SK-N-SH (cell line): ENCODE measurements around the gene ANKRD12. TPM values are rescaled to one million over a fixed set of nuclear protein-coding genes. Genes with fewer than 3 reads are reported as not detected.

Experiments used
- CTCF ChIA-PET: fragments of 300-600, 350-600 bp; formaldehyde crosslinking; extraction: SDS; loops from one replicate; lab custom pipeline; 2021; lab: Yijun Ruan, JAX
- POLR2A ChIA-PET: fragments of 350-600 bp; sonication (Branson Sonifier 250); formaldehyde crosslinking; extraction: SDS; loops from one replicate; lab custom pipeline; 2020; ENCODE audit warnings: antibody characterized with exemption, inconsistent platforms; lab: Yijun Ruan, JAX
- DNase-seq: peaks from one replicate; pipeline ENCODE4 v3.0.0; 2012
- H2AFZ ChIP-seq: fragments of 200-600 bp; sonication (generic); 2 replicates; pipeline ENCODE4 v1.8.1; 2016; ENCODE audit warnings: antibody characterized with exemption, mild to moderate bottlenecking, low read depth
- H3F3A ChIP-seq: fragments of 200-600 bp; sonication (generic); replicated peaks from 2 replicates; pipeline ENCODE3; 2016; ENCODE audit warnings: antibody characterized with exemption, mild to moderate bottlenecking; ENCODE audit not compliant: insufficient read depth
- H3K27ac ChIP-seq, 2 experiments: fragments of 200-500 bp in 1 of 2; fragments of 200-600 bp in 1 of 2; sonication (Bioruptor generic) in 1 of 2; sonication (generic), shearing (Covaris generic) in 1 of 2; 2 replicates each; pipeline versions ENCODE4 v1.5.1 to v1.6.1; 2014 to 2016; ENCODE audit warnings: low read depth in 2 of 2, inconsistent platforms in 1 of 2, low read length in 1 of 2, mild to moderate bottlenecking in 1 of 2, mixed read lengths in 1 of 2
- H3K27me3 ChIP-seq: fragments of 200-600 bp; sonication (generic), shearing (Covaris generic); 2 replicates; pipeline ENCODE4 v1.6.1; 2016; ENCODE audit warnings: mixed run types; ENCODE audit not compliant: insufficient read depth
- H3K36me3 ChIP-seq, 2 experiments: fragments of 200-500 bp in 1 of 2; fragments of 200-600 bp in 1 of 2; sonication (Bioruptor generic) in 1 of 2; sonication (generic) in 1 of 2; replicated peaks in 1 of 2; 2 replicates each; pipeline versions ENCODE3 to v1.5.1; 2014 to 2016; ENCODE audit warnings: low read length in 1 of 2, mild to moderate bottlenecking in 1 of 2; ENCODE audit not compliant: insufficient read depth in 2 of 2, control insufficient read depth in 1 of 2
- H3K4me1 ChIP-seq, 2 experiments: fragments of 200-500 bp in 1 of 2; fragments of 200-600 bp in 1 of 2; sonication (Bioruptor generic) in 1 of 2; sonication (generic), shearing (Covaris generic) in 1 of 2; 2 replicates each; pipeline versions ENCODE4 v1.5.1 to v1.6.1; 2014 to 2016; ENCODE audit warnings: low read depth in 1 of 2, low read length in 1 of 2, mixed run types in 1 of 2; ENCODE audit not compliant: insufficient read depth in 2 of 2, control insufficient read depth in 1 of 2
- H3K4me2 ChIP-seq: fragments of 200-600 bp; sonication (generic), shearing (Covaris generic); 2 replicates; pipeline ENCODE4 v1.6.1; 2017; ENCODE audit warnings: mixed run types
- H3K4me3 ChIP-seq, 2 experiments: fragments of 200-500 bp in 1 of 2; fragments of 200-600 bp in 1 of 2; sonication (Bioruptor generic) in 1 of 2; sonication (generic), shearing (Covaris generic) in 1 of 2; 2 replicates each; pipeline versions ENCODE4 v1.5.1 to v1.8.1; 2014 to 2016; ENCODE audit warnings: low read depth in 2 of 2, inconsistent platforms in 1 of 2, low read length in 1 of 2, mild to moderate bottlenecking in 1 of 2, mixed read lengths in 1 of 2, moderate library complexity in 1 of 2
- H3K79me2 ChIP-seq: fragments of 200-600 bp; sonication (generic); 2 replicates; pipeline ENCODE4 v1.8.1; 2017; ENCODE audit warnings: mild to moderate bottlenecking; ENCODE audit not compliant: insufficient read depth
- H3K9ac ChIP-seq: fragments of 200-600 bp; sonication (generic); 2 replicates; pipeline ENCODE4 v1.6.1; 2017; ENCODE audit warnings: mixed run types
- H3K9me2 ChIP-seq: fragments of 200-600 bp; sonication (generic); 2 replicates; pipeline ENCODE4 v1.6.1; 2017; ENCODE audit warnings: mixed run types
- H3K9me3 ChIP-seq: fragments of 200-600 bp; sonication (generic); 2 replicates; pipeline ENCODE4 v1.6.1; 2017; ENCODE audit warnings: mixed run types, mild to moderate bottlenecking, moderate library complexity
- H4K20me1 ChIP-seq: fragments of 200-600 bp; sonication (generic); 2 replicates; pipeline ENCODE4 v1.6.1; 2017; ENCODE audit warnings: mild to moderate bottlenecking, mixed run types; ENCODE audit not compliant: insufficient read depth
- ELF1 ChIP-seq: IDR thresholded peaks from 2 replicates; pipeline ENCODE4 v1.4.0; 2012
- EP300 ChIP-seq, 2 experiments: IDR thresholded peaks; 2 replicates each; pipeline versions ENCODE4 v1.4.0 to v1.6.1; 2012; ENCODE audit warnings: borderline replicate concordance in 1 of 2, low read depth in 1 of 2, low read length in 1 of 2
- EZH2phosphoT487 ChIP-seq: fragments of 200-600 bp; sonication (generic); IDR thresholded peaks from 2 replicates; pipeline ENCODE4 v1.6.1; 2017; ENCODE audit warnings: low read depth, mixed run types, mild to moderate bottlenecking, antibody characterized with exemption, moderate library complexity, borderline replicate concordance
- JUND ChIP-seq: IDR thresholded peaks from 2 replicates; pipeline ENCODE4 v1.4.0; 2012
- NFIC ChIP-seq: IDR thresholded peaks from 2 replicates; pipeline ENCODE4 v1.4.0; 2012; ENCODE audit warnings: borderline replicate concordance
- NRF1 ChIP-seq: IDR thresholded peaks from 2 replicates; pipeline ENCODE4 v1.6.1; 2012; ENCODE audit warnings: low read depth, mild to moderate bottlenecking, low read length
- POLR2AphosphoS5 ChIP-seq: IDR thresholded peaks from 2 replicates; pipeline ENCODE4 v1.6.1; 2012; ENCODE audit warnings: low read depth, low read length
- RCOR1 ChIP-seq: fragments of 150-350 bp; IDR thresholded peaks from 2 replicates; pipeline ENCODE4 v1.6.1; 2017; ENCODE audit warnings: antibody characterized with exemption, low read length
- RFX5 ChIP-seq: IDR thresholded peaks from 2 replicates; pipeline ENCODE4 v1.6.1; 2012; ENCODE audit warnings: mild to moderate bottlenecking, improper control_type of control experiment, low read length
- RXRA ChIP-seq: IDR thresholded peaks from 2 replicates; pipeline ENCODE4 v1.4.0; 2012; ENCODE audit warnings: low read depth, mild to moderate bottlenecking, borderline replicate concordance
- TAF1 ChIP-seq: IDR thresholded peaks from 2 replicates; pipeline ENCODE4 v1.6.1; 2012; ENCODE audit warnings: low read depth, mild to moderate bottlenecking, low read length, moderate library complexity, borderline replicate concordance
- YY1 ChIP-seq: IDR thresholded peaks from 2 replicates; pipeline ENCODE4 v1.4.0; 2012; ENCODE audit warnings: low read depth, mild to moderate bottlenecking
- WGBS: methylation state at CpG from one replicate; pipeline ENCODE4 v1.1.6; 2017; ENCODE audit warnings: low lambda C conversion rate; 5-methylcytosine and 5-hydroxymethylcytosine counted together
- polyA plus RNA-seq, 3 experiments: library from polyadenylated mRNA; depleted of rRNA; stranded (reverse); fragments of >200 nt; gene quantifications; 2 replicates each; pipeline ENCODE4 v1.2.3, GENCODE V29; 2012
- TF ChIP-seq, protein P1 (sequence below): IDR thresholded peaks from 2 replicates; pipeline ENCODE4 v1.6.1; 2012; ENCODE audit warnings: mild to moderate bottlenecking, low read depth, low read length, moderate library complexity
- TF ChIP-seq, protein P2 (sequence below): fragments of 200-600 bp; sonication (generic); IDR thresholded peaks from 2 replicates; pipeline ENCODE4 v1.6.1; 2017; ENCODE audit warnings: antibody characterized with exemption, mild to moderate bottlenecking, moderate library complexity

ANKRD12 gene
- polyA plus RNA-seq, 1 of the 3 experiments (the other 2 are of a cell fraction): 1.3 TPM

- TF ChIP-seq ELF1: no peak
- no peak for TF ChIP-seq RCOR1
- TF ChIP-seq RXRA: no peak
- TF ChIP-seq JUND: no peak
- TF ChIP-seq NFIC: no peak
Measured at GRCh38 chr18:9104244-9104901, 32.2 kb upstream of the ANKRD12 start (continued).

GRCh38 chr18:9105420-9105819, 31.2 kb upstream of the ANKRD12 start:
- ChIA-PET POLR2A (no interaction called here), CTCF (interaction anchor here (1.3 to 1.6 kb wide), 2 partner anchors 29 to 95 kb away, joined by 3 read pairs; no protein-coding TSS in a partner anchor)
- Histone ChIP-seq H3K9ac (no peak overlapping the region; the same call in 1 of the 2 replicates), H3K36me3 (peaks cover 8 to 16% of the 10 kb centered on the region in 2 experiments), H3K4me1 (peaks cover 20 to 27% of the 10 kb centered on the region in 2 experiments; a peak in 3 of 4 replicates), H3F3A (peaks cover 31% of the 10 kb centered on the region), H3K9me2 (no peaks in the 10 kb centered on the region), H3K27ac (no peak overlapping the region), H2AFZ (no peak overlapping the region), H3K4me3 (no peak overlapping the region; a peak in 2 of 4 replicates), H3K27me3 (no peaks in the 10 kb centered on the region), H4K20me1 (peaks cover 68% of the 10 kb centered on the region), H3K79me2 (peaks cover 79% of the 10 kb centered on the region), H3K4me2 (peak overlapping the region; percentile 87), H3K9me3 (no peaks in the 10 kb centered on the region)
- TF ChIP-seq NRF1 (no peak), YY1 (no peak), NFIC (no peak), EZH2phosphoT487 (no peak), EP300 (IDR thresholded peaks at IDR 0.05; ENCODE audit: borderline replicate concordance in 1 of 2, low read depth in 1 of 2, low read length in 1 of 2) (no peak), TAF1 (no peak), RFX5 (no peak), POLR2AphosphoS5 (no peak)
- 75% methylated on average over 3 of the region's 3 CpGs for WGBS
- DNase-seq: no peak

DNA sequence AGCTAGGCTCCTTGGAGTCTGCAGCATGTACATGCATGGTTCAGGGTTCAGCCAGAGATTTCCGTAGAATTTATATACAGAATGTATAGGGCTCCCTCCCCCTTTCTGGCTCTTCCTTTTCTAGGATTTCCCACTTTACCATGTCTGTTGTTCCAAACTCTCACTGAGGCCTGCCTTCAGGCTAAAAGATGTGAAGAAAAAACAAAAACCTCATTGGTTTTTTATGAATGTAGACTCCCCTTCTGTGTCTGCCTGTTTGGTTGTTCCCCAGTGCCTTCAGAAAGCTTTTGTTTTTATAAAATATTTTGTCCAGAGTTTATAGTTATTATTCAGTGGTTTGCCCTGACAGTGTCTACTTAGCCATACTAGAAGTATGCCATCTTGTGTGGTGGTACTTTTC, 30.5 kb upstream of the ANKRD12 start:
- WGBS: 100% methylated on average over 1 of the region's 1 CpG
- POLR2A ChIA-PET: no interaction called here
- Histone ChIP-seq H3K4me1 (peaks cover 20 to 27% of the 10 kb centered on the region in 2 experiments; a peak in 3 of 4 replicates), H2AFZ (no peak overlapping the region), H3F3A (peaks cover 31% of the 10 kb centered on the region), H3K36me3 (peaks cover 15 to 16% of the 10 kb centered on the region in 2 experiments), H3K4me2 (peak overlapping the region; percentile 87; the same call in 1 of the 2 replicates), H3K9me3 (no peaks in the 10 kb centered on the region)
- DNase-seq: no peak
- TF ChIP-seq, protein P1, sequence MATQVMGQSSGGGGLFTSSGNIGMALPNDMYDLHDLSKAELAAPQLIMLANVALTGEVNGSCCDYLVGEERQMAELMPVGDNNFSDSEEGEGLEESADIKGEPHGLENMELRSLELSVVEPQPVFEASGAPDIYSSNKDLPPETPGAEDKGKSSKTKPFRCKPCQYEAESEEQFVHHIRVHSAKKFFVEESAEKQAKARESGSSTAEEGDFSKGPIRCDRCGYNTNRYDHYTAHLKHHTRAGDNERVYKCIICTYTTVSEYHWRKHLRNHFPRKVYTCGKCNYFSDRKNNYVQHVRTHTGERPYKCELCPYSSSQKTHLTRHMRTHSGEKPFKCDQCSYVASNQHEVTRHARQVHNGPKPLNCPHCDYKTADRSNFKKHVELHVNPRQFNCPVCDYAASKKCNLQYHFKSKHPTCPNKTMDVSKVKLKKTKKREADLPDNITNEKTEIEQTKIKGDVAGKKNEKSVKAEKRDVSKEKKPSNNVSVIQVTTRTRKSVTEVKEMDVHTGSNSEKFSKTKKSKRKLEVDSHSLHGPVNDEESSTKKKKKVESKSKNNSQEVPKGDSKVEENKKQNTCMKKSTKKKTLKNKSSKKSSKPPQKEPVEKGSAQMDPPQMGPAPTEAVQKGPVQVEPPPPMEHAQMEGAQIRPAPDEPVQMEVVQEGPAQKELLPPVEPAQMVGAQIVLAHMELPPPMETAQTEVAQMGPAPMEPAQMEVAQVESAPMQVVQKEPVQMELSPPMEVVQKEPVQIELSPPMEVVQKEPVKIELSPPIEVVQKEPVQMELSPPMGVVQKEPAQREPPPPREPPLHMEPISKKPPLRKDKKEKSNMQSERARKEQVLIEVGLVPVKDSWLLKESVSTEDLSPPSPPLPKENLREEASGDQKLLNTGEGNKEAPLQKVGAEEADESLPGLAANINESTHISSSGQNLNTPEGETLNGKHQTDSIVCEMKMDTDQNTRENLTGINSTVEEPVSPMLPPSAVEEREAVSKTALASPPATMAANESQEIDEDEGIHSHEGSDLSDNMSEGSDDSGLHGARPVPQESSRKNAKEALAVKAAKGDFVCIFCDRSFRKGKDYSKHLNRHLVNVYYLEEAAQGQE: no peak
- TF ChIP-seq YY1: no peak
- TF ChIP-seq, protein P2, sequence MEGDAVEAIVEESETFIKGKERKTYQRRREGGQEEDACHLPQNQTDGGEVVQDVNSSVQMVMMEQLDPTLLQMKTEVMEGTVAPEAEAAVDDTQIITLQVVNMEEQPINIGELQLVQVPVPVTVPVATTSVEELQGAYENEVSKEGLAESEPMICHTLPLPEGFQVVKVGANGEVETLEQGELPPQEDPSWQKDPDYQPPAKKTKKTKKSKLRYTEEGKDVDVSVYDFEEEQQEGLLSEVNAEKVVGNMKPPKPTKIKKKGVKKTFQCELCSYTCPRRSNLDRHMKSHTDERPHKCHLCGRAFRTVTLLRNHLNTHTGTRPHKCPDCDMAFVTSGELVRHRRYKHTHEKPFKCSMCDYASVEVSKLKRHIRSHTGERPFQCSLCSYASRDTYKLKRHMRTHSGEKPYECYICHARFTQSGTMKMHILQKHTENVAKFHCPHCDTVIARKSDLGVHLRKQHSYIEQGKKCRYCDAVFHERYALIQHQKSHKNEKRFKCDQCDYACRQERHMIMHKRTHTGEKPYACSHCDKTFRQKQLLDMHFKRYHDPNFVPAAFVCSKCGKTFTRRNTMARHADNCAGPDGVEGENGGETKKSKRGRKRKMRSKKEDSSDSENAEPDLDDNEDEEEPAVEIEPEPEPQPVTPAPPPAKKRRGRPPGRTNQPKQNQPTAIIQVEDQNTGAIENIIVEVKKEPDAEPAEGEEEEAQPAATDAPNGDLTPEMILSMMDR: no peak
- TF ChIP-seq, all 33 proteins: peak for 0
- H3K79me2 ChIP-seq: peaks cover 85% of the 10 kb centered on the region
- no peak overlapping the region for H3K9ac ChIP-seq
- CTCF ChIA-PET: interaction anchor here (1.6 kb wide), 1 partner anchor 94 kb away, joined by 3 read pairs; no protein-coding TSS in a partner anchor
- no peak overlapping the region; a peak in 1 of 4 replicates for H3K27ac ChIP-seq
- no peaks in the 10 kb centered on the region for H3K9me2 ChIP-seq
- no peaks in the 10 kb centered on the region for H3K27me3 ChIP-seq
- H3K4me3 ChIP-seq: no peak overlapping the region
- H4K20me1 ChIP-seq: peaks cover 75% of the 10 kb centered on the region
